ENCODE data around the gene EXOC4.

EXOC4 gene

DNA sequence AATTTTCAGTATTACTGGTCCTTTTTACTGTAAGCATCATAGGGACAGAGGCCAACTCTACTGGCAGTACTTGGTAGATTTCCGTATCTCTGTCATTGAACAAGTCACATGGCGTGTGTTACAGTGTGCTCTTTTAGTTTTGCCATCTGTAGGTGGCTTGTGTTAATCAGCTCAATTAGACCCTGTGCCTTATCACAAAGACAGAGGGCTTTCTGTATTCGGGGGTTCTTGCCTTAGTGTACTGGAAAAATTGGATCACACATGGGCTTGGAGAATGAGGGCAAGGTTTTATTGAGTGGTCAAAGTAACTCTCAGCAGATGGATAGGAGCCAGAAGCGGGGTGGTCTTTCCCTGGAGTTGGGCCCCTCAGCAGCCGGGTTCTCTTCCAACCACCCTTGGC is 853.0 kb downstream of the EXOC4 start:
- H3K36me3 ChIP-seq: no peaks in the 10 kb centered on the region
- no peak overlapping the region for H3K27ac ChIP-seq
- H3K9me3 ChIP-seq (ENCODE audit: severe bottlenecking): no peaks in the 10 kb centered on the region
- TF ChIP-seq, protein P1, sequence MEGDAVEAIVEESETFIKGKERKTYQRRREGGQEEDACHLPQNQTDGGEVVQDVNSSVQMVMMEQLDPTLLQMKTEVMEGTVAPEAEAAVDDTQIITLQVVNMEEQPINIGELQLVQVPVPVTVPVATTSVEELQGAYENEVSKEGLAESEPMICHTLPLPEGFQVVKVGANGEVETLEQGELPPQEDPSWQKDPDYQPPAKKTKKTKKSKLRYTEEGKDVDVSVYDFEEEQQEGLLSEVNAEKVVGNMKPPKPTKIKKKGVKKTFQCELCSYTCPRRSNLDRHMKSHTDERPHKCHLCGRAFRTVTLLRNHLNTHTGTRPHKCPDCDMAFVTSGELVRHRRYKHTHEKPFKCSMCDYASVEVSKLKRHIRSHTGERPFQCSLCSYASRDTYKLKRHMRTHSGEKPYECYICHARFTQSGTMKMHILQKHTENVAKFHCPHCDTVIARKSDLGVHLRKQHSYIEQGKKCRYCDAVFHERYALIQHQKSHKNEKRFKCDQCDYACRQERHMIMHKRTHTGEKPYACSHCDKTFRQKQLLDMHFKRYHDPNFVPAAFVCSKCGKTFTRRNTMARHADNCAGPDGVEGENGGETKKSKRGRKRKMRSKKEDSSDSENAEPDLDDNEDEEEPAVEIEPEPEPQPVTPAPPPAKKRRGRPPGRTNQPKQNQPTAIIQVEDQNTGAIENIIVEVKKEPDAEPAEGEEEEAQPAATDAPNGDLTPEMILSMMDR (IDR thresholded peaks at IDR 0.05; ENCODE audit: low read depth, low read length): no peak
- H3K27me3 ChIP-seq (ENCODE audit: insufficient read depth, low read depth, severe bottlenecking): no peaks in the 10 kb centered on the region
- no peak for DNase-seq
- no peak overlapping the region for H3K4me3 ChIP-seq (ENCODE audit: low read depth, low read length)

DNA sequence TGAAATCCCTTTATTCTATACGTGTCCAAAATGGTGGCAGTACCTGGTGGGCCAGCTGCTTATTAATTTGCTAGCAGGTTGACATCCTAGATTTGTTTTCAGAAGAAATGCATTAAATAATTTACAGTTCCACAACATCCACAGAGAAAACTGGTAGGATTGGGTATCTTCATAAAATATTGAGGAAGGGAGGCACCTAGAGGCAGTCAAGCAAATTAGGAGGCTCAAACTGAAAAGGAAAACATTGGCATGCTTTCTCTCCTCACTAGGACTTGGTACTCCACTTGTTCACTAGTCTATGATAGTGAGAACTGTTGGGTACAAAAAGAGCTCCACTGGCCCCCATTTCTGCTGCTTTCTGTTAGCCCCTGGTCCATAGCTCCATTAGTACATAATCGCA is 855.9 kb downstream of the EXOC4 start:
- H3K36me3 ChIP-seq: no peaks in the 10 kb centered on the region
- no peak overlapping the region for H3K4me3 ChIP-seq (ENCODE audit: low read depth, low read length)
- H3K27me3 ChIP-seq (ENCODE audit: insufficient read depth, low read depth, severe bottlenecking): no peaks in the 10 kb centered on the region
- DNase-seq: no peak
- TF ChIP-seq, protein P1 (IDR thresholded peaks at IDR 0.05; ENCODE audit: low read depth, low read length): peak; percentile 24; the same call in 1 of the 2 replicates
- no peak overlapping the region for H3K27ac ChIP-seq
- no peaks in the 10 kb centered on the region for H3K9me3 ChIP-seq (ENCODE audit: severe bottlenecking)

DNA sequence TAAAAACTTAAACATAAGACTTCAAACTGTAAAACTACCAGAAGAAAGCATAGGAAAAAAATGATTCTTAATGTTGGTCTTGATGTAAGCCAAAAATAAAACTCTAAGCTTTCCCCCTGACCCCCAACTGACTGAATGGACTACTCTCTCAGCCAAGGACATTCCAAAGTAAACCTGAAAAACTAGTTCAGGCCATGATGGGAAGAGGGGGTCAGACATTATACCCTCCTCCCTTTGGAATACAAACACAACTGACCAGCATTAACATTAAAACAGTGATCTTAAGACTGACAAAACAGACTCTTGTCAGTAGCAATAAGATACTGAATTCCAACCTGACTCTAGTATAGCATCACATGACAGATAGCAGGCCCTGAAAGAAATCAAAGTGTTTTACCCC is 860.8 kb downstream of the EXOC4 start:
- Histone ChIP-seq H3K9me3 (ENCODE audit: severe bottlenecking) (no peaks in the 10 kb centered on the region), H3K36me3 (no peaks in the 10 kb centered on the region), H3K27ac (no peak overlapping the region), H3K27me3 (ENCODE audit: insufficient read depth, low read depth, severe bottlenecking) (no peaks in the 10 kb centered on the region), H3K4me3 (ENCODE audit: low read depth, low read length) (no peak overlapping the region)
- TF ChIP-seq, protein P1 (IDR thresholded peaks at IDR 0.05; ENCODE audit: low read depth, low read length): no peak
- DNase-seq: no peak

DNA sequence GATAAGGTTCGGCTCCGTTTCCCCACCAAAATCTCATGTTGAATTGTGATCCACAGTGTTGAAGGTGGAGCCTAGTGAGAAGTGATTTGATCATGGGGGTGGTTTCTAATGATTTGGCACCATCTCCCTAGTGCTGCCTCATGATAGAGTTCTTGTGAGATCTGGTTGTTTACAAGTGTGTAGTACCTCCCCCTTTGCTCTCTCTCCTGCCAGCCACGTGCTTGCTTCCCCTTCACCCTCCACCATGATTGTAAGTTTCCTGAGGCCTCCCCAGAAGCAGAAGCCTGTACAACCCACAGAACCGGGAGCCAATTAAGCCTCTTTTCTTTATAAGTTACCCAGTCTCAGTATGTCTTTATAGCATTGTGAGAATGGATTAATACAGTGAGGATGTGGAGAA is 862.1 kb downstream of the EXOC4 start:
- no peak for DNase-seq
- Histone ChIP-seq H3K36me3 (no peaks in the 10 kb centered on the region), H3K9me3 (ENCODE audit: severe bottlenecking) (no peaks in the 10 kb centered on the region), H3K27ac (no peak overlapping the region), H3K27me3 (ENCODE audit: insufficient read depth, low read depth, severe bottlenecking) (no peaks in the 10 kb centered on the region), H3K4me3 (ENCODE audit: low read depth, low read length) (no peak overlapping the region)
- TF ChIP-seq, protein P1 (IDR thresholded peaks at IDR 0.05; ENCODE audit: low read depth, low read length): no peak

All from WERI-Rb-1 (cell line).